ENCODE data around the gene ADGRL2. TPM values are rescaled to one million over a fixed set of nuclear protein-coding genes. Genes with fewer than 3 reads are reported as not detected.

Gene ADGRL2
- total and polyA plus RNA-seq, 2 donors (not counting 3 experiments of a cell fraction or from before 2014, with no cell fraction given): 32.7 to 46.1 TPM

DNA sequence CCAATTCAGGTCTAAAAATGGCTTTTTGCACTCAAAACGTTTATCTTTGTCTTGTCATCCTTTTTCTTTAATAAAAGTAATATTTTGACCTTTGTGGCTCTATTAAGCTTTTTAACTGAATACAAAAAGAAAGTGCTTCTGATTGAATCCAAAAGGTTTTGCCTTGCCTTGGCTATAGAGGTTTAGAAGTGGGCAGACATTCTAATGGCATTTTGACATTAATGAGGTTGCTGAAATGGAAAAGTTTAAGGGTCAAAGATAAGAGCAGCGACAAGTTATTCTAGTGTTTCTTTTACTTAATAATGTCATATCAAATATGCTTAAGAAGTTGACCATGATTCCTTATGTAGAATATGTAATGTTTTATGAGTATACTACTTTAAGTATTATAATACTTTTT is 120.2 kb downstream of the ADGRL2 start:
- Histone ChIP-seq H2AFZ (ENCODE audit: low read depth, low read length) (no peak overlapping the region), H3K4me3 (replicated peaks in 1 of 3; ENCODE audit: insufficient read depth in 1 of 3, low read depth in 1 of 3, low read length in 3 of 3) (no peak overlapping the region), H3K9me3 (replicated peaks; ENCODE audit: control insufficient read depth, insufficient read depth, low read length) (no peaks in the 10 kb centered on the region), H3K9ac (replicated peaks; ENCODE audit: extremely low read depth, insufficient read depth, low read length) (no peak overlapping the region), H3K9me1 (replicated peaks; ENCODE audit: control insufficient read depth, extremely low read depth, insufficient read depth, low read length) (no peaks in the 10 kb centered on the region), H3K27me3 (ENCODE audit: control insufficient read depth in 2 of 2, insufficient read depth in 2 of 2, low read length in 2 of 2) (no peaks in the 10 kb centered on the region), H3K36me3 (ENCODE audit: control insufficient read depth in 2 of 2, extremely low read depth in 1 of 2, insufficient read depth in 2 of 2, low read length in 2 of 2) (no peaks in the 10 kb centered on the region), H4K20me1 (replicated peaks; ENCODE audit: control insufficient read depth, extremely low read depth, insufficient read depth, low read length) (no peaks in the 10 kb centered on the region), H3K4me1 (ENCODE audit: control insufficient read depth, extremely low read depth, insufficient read depth, low read length) (peaks cover 5% of the 10 kb centered on the region), H3K79me2 (ENCODE audit: control insufficient read depth, insufficient read depth, low read length) (no peaks in the 10 kb centered on the region), H3K4me2 (ENCODE audit: insufficient read depth, low read length) (no peak overlapping the region), H3K27ac (ENCODE audit: insufficient read depth, low read depth, low read length) (no peak overlapping the region)
- no peak for FAIRE-seq
- no peak for DNase-seq (ENCODE audit: low read depth, low spot score)
- TF ChIP-seq EZH2 (IDR thresholded peaks at IDR 0.05; ENCODE audit: borderline replicate concordance, low read depth, low read length, severe bottlenecking): no peak
- TF ChIP-seq, protein P1, sequence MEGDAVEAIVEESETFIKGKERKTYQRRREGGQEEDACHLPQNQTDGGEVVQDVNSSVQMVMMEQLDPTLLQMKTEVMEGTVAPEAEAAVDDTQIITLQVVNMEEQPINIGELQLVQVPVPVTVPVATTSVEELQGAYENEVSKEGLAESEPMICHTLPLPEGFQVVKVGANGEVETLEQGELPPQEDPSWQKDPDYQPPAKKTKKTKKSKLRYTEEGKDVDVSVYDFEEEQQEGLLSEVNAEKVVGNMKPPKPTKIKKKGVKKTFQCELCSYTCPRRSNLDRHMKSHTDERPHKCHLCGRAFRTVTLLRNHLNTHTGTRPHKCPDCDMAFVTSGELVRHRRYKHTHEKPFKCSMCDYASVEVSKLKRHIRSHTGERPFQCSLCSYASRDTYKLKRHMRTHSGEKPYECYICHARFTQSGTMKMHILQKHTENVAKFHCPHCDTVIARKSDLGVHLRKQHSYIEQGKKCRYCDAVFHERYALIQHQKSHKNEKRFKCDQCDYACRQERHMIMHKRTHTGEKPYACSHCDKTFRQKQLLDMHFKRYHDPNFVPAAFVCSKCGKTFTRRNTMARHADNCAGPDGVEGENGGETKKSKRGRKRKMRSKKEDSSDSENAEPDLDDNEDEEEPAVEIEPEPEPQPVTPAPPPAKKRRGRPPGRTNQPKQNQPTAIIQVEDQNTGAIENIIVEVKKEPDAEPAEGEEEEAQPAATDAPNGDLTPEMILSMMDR (IDR thresholded peaks at IDR 0.05; ENCODE audit: extremely low read depth in 1 of 2, insufficient read depth in 1 of 2, low read depth in 1 of 2, low read length in 2 of 2): no peak
- no peak for TF ChIP-seq POLR2AphosphoS5 (IDR thresholded peaks at IDR 0.05; ENCODE audit: insufficient read depth, low read depth, low read length)
- TF ChIP-seq POLR2A (IDR thresholded peaks at IDR 0.05; ENCODE audit: low read depth, low read length): no peak
- TF ChIP-seq GATA2 (IDR thresholded peaks at IDR 0.05; ENCODE audit: insufficient read depth, insufficient read length, low read depth, low read length): no peak
- TF ChIP-seq MYC (IDR thresholded peaks at IDR 0.05; ENCODE audit: low read depth, low read length): no peak
- no peak for TF ChIP-seq FOS (IDR thresholded peaks at IDR 0.05; ENCODE audit: borderline replicate concordance, insufficient read depth, low read length)
- TF ChIP-seq JUN (IDR thresholded peaks at IDR 0.05; ENCODE audit: borderline replicate concordance, insufficient read depth, insufficient read length, low read depth): no peak
- TF ChIP-seq, protein P2, sequence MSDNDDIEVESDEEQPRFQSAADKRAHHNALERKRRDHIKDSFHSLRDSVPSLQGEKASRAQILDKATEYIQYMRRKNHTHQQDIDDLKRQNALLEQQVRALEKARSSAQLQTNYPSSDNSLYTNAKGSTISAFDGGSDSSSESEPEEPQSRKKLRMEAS (IDR thresholded peaks at IDR 0.05; ENCODE audit: insufficient read depth, insufficient read length): no peak
- CTCF ChIA-PET: no interaction called here
- dilution Hi-C loops (cut with MboI; ENCODE audit: extremely low pct_ligation_motif_present, low sequenced_read_pairs) (no loop called here), intact Hi-C loops (cut with micrococcal nuclease) (loop anchor here (5.0 kb wide), 1 partner anchor 34 kb away; no protein-coding TSS in a partner anchor)
- BruUV-seq (replicated peaks): no TSS peak
- POLR2A ChIA-PET: interaction anchor here (0.5 kb wide), 1 partner anchor 68 kb away, joined by 3 read pairs; no protein-coding TSS in a partner anchor
